22Rv1 (cell line): ENCODE results near the gene TPPP.

ENCODE experiments used
- H3K27ac ChIP-seq: fragments of 450-650 bp; 2 replicates; pipeline ENCODE4 v1.5.1; 2017
- CTCF ChIP-seq: fragments of 450-650 bp; IDR thresholded peaks from 2 replicates; pipeline ENCODE4 v1.5.1; 2017; ENCODE audit warnings: mild to moderate bottlenecking
- ZFX ChIP-seq: fragments of 450-650 bp; IDR thresholded peaks from 2 replicates; pipeline ENCODE4 v1.6.1; 2017; ENCODE audit warnings: antibody characterized with exemption, borderline replicate concordance

The TPPP gene

GRCh38 chr5:625516-625915 is 67.6 kb downstream of the TPPP start:
- no peak for TF ChIP-seq ZFX
- no peak for TF ChIP-seq CTCF
- no peak overlapping the region for H3K27ac ChIP-seq

GRCh38 chr5:624951-625230 is 68.3 kb downstream of the TPPP start:
- no peak for TF ChIP-seq ZFX
- H3K27ac ChIP-seq = no peak overlapping the region

- no peak overlapping the region for H3K27ac ChIP-seq
- TF ChIP-seq ZFX (no peak), CTCF (no peak)
Observed at GRCh38 chr5:624118-624950, 68.8 kb downstream of the TPPP start.

- TF ChIP-seq ZFX (no peak), CTCF (no peak)
- H3K27ac ChIP-seq = no peak overlapping the region
Observed at GRCh38 chr5:623531-623930, 69.6 kb downstream of the TPPP start.

- no peak overlapping the region for H3K27ac ChIP-seq
- TF ChIP-seq ZFX = no peak
- no peak for TF ChIP-seq CTCF
Observed at GRCh38 chr5:622946-623522, 70.1 kb downstream of the TPPP start.

- TF ChIP-seq CTCF = no peak
- no peak for TF ChIP-seq ZFX
Observed at GRCh38 chr5:622359-622758, 70.8 kb downstream of the TPPP start.

GRCh38 chr5:621341-621761 is 71.8 kb downstream of the TPPP start:
- TF ChIP-seq ZFX (no peak), CTCF (no peak)
- no peak overlapping the region for H3K27ac ChIP-seq

More at GRCh38 chr5:622359-622758, 70.8 kb downstream of the TPPP start:
- no peak overlapping the region for H3K27ac ChIP-seq
